Left forelimb (tissue), 1 donor: ENCODE results near the gene TRPM8.

Source experiments
- DNase-seq: peaks from one replicate; pipeline ENCODE4 v3.0.0-alpha.2; 2018; ENCODE audit warnings: low spot score

Gene TRPM8

DNA sequence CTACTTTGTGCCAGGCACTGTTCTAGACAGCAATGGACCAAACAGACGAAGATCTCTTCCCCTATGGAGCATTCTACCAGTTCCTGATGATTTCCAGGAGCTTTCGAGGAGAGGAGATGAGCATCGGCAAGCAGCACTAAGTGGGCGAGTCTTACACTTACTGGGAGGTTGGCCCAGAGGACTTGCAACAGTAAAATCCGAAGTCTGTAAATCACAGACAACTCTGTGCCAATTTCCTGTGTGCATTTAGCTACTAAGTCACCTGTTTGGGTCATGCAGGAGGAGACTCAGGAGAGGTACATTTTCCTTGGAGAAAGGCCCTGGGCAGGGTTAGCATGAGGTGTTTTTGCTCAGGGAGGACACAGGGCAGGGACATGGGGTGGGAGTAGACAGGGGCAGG is 58.9 kb downstream of the TRPM8 start:
- no peak for DNase-seq

DNA sequence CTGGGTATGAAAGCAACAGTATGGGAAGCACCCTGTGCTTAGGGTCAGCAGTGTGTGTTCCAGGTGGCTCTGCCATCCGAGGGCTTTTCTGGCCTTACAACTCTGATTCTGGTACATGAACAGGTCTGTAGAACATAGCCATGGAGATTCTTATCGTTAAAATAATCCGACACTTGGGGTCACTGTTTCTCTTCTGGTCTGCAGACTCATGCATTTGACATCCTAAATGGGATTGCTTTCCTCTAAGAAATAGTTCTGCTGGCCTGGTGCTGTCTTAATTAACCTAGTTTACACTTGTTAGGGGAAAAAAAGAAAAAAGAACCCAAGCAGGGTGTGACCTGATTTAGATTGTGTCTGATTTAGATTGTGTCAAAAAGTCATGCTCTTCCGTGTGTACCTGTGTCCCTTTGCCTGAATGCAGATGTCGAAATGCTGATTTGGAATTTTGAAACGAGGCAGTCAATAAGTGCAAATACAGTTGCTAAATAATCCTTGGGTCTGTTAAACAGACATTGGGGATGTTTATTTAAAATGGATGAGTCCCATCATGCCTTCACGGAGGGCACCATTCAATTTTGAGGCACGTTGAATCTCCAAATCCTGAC is 59.6 kb downstream of the TRPM8 start:
- DNase-seq: no peak

GRCh38 chr2:233977296-233977837 is 60.2 kb downstream of the TRPM8 start:
- DNase-seq: no peak

- DNase-seq: no peak
These were observed 62.6 kb downstream of the TRPM8 start for GRCh38 chr2:233979748-233980147.

- DNase-seq: no peak
These were observed 63.9 kb downstream of the TRPM8 start for GRCh38 chr2:233980955-233981561.

DNA sequence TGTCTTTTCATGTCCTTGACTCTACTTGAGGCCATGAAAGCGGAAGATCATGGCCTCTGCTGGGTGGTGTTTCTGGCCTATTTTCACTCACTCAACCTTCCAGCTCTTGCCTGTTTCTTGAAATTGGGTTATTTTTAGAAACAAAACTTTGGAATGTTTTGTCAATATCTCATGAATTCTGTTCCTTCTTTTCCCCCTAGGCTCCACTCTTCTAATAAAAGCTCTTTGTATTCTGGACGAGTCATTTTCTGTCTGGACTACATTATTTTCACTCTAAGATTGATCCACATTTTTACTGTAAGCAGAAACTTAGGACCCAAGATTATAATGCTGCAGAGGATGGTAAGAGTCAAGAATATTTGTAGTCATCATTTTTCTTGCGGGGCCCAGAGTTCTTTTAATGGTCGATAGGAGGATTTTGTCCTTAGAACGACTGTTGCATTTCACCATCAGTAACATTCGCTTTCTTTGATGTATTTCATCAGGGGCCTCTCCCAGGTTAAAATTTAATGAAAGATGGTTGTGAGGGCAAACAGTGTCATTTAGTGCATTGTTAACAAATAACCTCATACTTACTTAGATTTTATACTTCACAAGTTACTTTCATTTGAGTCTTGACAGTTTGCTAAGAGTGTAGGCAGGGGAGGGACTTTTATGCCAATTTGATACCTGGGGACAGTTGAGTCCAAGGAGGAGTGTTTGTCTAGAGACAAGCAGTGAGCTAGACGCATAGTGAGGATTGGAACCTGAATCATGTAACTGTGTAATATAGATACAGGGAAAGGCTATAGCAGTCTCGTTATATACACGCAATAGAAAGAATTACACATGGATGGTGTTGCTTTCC is 64.6 kb downstream of the TRPM8 start:
- DNase-seq: no peak

DNA sequence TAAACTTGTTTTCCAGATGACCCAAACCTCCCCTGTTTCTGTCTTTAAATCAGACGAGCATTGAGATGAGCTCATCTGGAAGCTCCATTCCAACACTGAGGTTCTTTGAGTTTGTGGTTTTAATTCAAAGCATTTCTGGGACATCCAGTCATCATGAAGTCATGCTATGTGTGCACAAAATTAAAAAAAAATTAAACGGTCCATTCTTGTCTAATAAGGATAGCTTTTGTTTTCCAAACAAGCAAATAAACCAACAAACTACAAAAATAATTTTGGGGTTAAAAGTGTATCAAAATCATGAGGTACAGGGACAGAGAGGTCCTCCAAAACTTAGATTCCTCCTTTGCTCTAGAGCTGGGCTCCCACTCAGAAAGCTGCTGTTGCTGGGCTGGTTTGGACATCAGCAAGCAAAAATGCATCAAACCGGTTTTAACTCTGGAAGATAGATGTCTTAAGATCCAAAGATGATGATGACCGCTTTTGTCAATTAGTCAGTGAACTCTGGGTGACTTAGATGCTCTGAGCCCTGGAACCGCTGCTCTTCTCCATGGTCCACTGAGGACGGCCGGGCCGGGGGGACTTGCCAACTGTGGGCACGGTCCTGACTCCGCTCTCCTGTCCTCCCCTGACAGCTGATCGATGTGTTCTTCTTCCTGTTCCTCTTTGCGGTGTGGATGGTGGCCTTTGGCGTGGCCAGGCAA is 65.4 kb downstream of the TRPM8 start:
- no peak for DNase-seq

DNA sequence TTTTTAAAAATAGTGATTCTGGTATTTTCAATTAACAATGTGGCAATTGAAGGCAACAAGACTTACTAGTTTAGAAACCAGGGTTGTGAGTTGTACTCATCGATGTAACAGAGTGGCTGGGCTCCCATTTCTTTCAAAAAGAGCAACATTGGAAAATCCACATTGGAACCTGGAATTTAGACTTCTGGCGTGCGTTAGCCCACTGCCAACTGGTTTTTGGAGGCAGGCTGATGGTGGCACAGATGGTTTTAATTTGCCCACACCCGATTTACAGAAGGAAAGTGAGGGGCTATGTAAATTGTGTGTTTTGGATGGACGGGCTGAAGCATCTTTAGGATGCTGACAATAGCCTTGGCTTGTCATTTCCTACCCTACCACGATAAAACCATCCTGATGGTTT is 66.3 kb downstream of the TRPM8 start:
- no peak for DNase-seq

DNA sequence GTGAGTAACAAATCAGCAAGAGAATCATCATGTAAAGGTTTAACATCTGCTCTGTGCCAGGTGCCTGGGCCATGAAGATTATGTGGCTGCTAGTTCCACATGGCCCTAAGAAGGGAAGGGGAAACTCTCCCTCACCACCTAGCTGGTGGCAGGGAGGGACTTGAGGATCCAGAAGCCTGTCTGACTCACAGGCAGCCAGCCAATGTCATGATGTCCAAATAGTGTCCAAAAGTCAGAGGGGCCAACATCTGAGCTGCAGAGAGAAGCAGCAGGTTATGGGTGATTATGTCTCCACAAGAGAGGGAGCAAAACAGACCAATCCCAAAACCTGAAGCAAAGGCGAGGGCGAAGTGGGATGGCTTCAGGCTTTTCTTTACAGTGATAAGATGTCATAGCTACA is 71.4 kb downstream of the TRPM8 start:
- DNase-seq: no peak

GRCh38 chr2:233989221-233989858 is 72.2 kb downstream of the TRPM8 start:
- no peak for DNase-seq

DNA sequence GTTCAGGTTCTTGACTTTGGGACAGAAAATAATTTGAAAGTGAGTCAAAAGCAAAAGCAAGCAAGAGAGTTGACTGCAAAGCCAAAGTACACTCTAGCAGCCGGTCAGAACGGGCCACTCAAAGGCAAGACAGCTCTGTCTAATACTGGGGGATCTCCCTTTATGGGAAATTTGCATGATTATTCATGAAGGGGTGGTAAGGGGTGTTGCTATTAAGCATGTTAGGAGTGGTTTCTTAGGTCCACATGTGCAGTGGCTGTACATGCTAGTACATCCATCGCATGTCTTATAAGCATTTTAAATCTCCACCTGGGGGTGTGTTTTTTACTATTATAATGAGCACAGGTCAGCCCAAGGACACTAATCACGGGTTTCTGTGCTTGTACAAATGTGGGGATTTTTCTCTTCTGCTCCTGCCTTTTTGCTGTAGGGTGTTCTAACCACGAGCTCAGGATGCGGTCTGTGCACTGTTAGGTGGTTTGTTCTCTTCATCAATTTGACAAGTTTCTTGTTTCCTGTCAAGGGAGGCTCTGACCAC is 73.2 kb downstream of the TRPM8 start:
- DNase-seq: no peak

DNA sequence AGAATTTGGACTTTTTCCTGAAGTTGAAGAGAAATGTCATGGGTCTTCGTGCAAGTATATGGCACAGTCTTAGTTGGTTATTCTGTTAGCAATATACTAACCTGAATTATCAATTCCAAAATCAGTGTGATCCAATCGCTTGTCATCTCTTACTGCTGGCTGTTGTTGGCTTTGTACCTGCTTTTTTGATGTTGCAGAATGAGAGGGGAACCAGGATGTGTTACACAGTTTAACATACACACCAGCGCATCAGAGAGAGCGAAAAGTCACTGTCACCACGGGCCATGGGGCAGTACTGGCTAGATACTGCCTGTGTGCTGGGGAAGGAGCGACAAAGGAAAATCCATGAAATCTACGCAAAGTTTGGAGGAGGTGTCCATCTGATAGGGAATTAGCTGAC is 74.0 kb downstream of the TRPM8 start:
- DNase-seq: no peak

DNA sequence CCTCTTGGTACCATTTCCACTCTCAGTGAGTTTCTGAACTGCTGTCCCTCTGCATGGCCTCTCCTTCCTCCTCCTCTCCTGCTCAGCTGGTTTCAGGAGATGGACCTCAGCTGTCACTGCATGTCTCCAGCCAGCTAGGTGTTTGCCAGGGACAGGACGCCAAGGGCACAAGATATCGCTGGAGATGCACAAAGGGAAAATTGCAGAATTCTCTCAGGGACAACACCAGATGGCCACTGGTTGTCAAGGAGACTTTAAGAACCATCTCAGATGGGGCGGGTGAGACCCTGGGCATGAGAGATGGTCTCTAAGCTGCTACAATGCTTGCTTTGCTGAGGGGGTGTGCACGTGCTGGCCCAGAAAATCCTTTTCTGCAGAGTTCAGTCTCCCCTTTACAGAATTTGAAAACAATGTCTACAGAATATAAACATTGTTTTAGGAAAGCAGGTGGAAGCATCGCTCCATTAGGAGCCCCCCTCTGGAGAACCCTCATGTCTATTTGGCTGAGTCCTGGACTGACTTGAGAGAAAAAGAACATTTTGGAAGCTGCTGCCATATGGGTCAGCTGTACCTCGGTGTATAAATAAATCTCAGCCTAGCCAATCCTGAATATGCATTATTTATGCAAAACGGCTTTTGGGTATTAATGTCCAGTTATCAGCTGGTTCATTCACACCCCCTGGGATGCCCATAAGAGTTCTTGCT is 75.5 kb downstream of the TRPM8 start:
- DNase-seq: no peak

DNA sequence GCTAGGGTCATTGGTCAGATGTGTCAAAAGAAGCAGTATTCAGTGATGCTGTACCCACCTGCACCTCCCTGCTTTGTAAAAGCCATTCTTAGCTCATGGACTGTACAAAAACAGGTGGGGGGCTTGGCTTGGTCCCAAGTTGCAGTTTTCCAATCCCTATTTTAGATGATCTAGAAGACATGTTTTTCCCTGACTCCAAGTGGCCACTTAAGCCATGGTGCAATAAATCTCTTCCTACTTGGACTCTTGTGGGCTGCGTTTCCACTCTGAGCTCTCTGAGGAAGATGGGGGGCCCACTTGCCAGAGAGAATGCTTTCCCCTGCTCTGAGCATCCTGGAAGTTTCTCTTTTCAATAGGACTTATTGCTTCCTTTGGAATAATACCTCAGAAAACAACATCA is 76.3 kb downstream of the TRPM8 start:
- DNase-seq: no peak

GRCh38 chr2:233994151-233994550 is 77.0 kb downstream of the TRPM8 start:
- DNase-seq: no peak

DNA sequence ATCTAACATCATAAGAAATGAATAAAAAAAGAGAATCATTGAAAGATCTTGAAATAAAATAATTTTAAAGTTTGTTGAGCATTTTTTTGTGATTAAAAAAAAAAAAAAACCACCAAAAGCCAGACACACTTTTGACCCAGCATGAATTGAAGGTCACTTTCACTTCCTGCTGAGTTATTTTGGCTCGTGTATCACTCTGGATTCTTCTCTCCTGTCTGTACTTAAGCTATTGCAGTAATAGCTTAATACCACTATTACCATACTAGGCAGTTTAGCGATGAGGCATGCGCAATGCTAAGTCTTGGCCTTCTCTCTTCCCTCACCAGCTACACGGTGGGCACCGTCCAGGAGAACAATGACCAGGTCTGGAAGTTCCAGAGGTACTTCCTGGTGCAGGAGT is 78.8 kb downstream of the TRPM8 start:
- DNase-seq: no peak

GRCh38 chr2:233996461-233996860 is 79.3 kb downstream of the TRPM8 start:
- no peak for DNase-seq

DNA sequence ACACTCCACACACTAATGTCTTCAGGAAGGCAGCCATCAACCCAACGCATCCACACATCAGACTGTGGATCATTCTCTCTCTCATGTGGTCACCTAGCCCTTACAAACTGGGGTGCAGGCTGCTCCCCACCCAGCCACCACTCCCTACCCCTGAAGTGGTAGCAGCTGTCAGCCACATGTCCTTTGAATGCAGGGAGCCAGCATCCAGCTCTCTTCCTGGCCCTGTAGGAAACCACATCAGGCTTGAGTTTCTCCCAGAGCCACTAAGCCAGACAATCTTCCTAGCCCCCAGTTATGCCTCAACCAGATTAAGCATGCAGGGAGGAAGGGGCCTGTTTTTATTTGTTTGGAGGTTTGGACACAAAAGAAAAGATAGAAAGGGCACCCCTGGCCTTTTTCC is 80.5 kb downstream of the TRPM8 start:
- no peak for DNase-seq

GRCh38 chr2:233999182-233999581 is 82.0 kb downstream of the TRPM8 start:
- DNase-seq: no peak

DNA sequence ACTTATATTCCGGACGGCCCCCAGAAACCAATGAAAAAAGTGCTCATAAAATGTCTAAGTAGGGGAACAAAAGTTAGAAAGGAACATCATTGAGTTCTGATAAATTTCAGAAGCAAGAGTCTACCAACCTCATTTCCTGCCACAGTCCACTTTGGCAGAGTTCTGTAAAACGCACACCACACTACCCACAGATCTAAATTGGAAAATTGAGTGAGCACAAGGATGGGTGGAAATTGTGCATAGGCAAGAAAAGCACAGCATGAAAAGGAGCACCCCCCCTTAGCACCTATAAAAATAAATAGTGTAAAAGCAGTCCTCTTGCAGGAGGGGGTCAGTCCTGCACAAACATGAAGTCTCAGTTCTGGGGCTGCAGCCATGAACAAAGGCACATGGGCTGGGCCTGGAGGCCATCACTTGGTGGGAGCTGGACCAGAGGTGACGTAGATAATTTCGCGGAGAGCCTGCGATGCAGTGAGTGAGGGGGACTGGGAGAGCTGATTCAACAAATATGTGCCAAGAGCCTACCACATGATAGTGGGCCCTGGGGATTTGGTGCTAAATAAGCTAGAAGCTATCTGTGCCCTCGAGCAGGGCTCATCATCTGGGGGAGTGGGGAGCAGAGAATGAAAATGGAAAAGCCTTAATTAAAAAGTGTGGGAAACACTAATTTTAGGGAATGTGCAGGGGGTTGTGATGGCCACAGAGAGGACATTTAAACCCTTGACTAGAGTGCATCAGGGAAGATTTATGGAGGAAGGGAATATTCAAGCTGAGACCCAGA is 84.4 kb downstream of the TRPM8 start:
- no peak for DNase-seq
